Breast epithelium (tissue), 4 donors: ENCODE results near the gene HPS1. TPM values are rescaled to one million over a fixed set of nuclear protein-coding genes. Genes with fewer than 3 reads are reported as not detected.

Source experiments
- DNase-seq, 2 donors: peaks; one replicate each; pipeline ENCODE4 v3.0.0-alpha.2; 2019; ENCODE audit warnings: low spot score in 2 of 2
- H3K27ac ChIP-seq, 2 donors: fragments of 200-600 bp; sonication (generic) in 1 of 2; one replicate each; pipeline ENCODE4 v1.5.1; 2016 to 2019; ENCODE audit warnings: mild to moderate bottlenecking in 1 of 2
- H3K27me3 ChIP-seq, 2 donors: fragments of 200-600 bp; sonication (generic) in 1 of 2; one replicate each; pipeline versions ENCODE4 v1.5.1 to v1.6.0; 2017 to 2019; ENCODE audit warnings: control low read depth in 1 of 2, mild to moderate bottlenecking in 1 of 2
- H3K36me3 ChIP-seq: fragments of 200-600 bp; one replicate; pipeline ENCODE4 v1.5.1; 2019
- H3K4me1 ChIP-seq, 2 donors: fragments of 200-600 bp; sonication (generic); one replicate each; pipeline ENCODE4 v1.5.1; 2016 to 2019; ENCODE audit warnings: control low read depth in 1 of 2
- H3K4me3 ChIP-seq, 3 donors: fragments of 200-600 bp; sonication (generic); 1 replicate in 2 of 3; 2 replicates in 1 of 3; pipeline ENCODE4 v1.5.1; 2016 to 2019; ENCODE audit warnings: mild to moderate bottlenecking in 3 of 3, moderate library complexity in 2 of 3
- H3K9me3 ChIP-seq, 2 donors: fragments of 200-600 bp; sonication (generic) in 1 of 2; one replicate each; pipeline ENCODE4 v1.5.1; 2016 to 2019; ENCODE audit warnings: control low read depth in 1 of 2
- CTCF ChIP-seq, 3 donors: fragments of 450-650 bp; IDR thresholded peaks; one replicate each; pipeline ENCODE4 v1.5.1; 2016 to 2017; ENCODE audit warnings: antibody characterized with exemption in 3 of 3, mild to moderate bottlenecking in 3 of 3, moderate library complexity in 3 of 3
- POLR2A ChIP-seq: fragments of 450-650 bp; IDR thresholded peaks from one replicate; pipeline ENCODE4 v1.6.1; 2016; ENCODE audit warnings: antibody characterized with exemption, mild to moderate bottlenecking, moderate library complexity
- POLR2AphosphoS5 ChIP-seq, 3 donors: sonication (generic); formaldehyde crosslinking; IDR thresholded peaks; one replicate each; pipeline ENCODE4 v1.6.1; 2017; ENCODE audit warnings: antibody characterized with exemption in 3 of 3
- intact Hi-C: fragments of 100-400 bp; cut with DNase I; formaldehyde crosslinking; loops from one replicate; pipeline ENCODE4 v1.15.1; 2023; ENCODE audit warnings: low total_unique reads
- total RNA-seq, 3 donors: library from RNA; depleted of rRNA; stranded (reverse); fragments of >200 nt; gene quantifications; one replicate each; pipeline ENCODE4 v1.1.0, GENCODE V29; 2016

The HPS1 gene
- total RNA-seq, 3 donors from 2014 or later: 48.2 to 62.3 (median 61.8) TPM

GRCh38 chr10:98449287-98449686 lies 2.6 kb upstream of the HPS1 start:
- no peaks in the 10 kb centered on the region for H3K4me1 ChIP-seq
- intact Hi-C loops: no loop called here

DNA sequence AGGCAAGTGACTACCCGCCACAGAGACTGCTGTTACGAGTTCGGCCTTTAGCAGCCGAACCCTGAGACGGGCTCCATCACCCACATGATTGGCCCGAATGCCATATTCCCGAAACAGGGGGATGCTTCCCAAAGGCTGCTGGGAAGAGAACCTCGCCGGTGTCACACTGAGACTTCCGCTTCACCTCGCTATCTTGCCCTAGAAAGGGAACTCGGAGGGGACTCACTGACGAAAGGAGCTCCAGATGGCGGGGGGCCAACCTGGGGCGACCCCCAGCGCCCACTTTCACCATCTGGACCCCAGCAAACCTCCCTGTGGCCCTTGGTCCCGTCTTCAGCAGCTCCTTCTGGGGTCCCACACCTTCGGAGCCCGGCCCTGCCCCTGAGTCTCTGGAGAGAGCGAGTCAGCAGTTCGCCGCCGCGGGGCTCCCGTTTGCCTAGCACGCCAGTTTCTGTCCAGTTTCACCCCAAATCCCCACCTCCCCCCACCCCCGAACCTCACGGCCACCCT lies 529 bp downstream of the HPS1 start:
- intact Hi-C loops: no loop called here
- no peaks in the 10 kb centered on the region for H3K4me1 ChIP-seq
- no peak for DNase-seq
- H3K27me3 ChIP-seq: no peaks in the 10 kb centered on the region
- no peaks in the 10 kb centered on the region for H3K9me3 ChIP-seq
- peak overlapping the region; percentile 70 to 97 (median 75) for H3K4me3 ChIP-seq
- H3K27ac ChIP-seq: peak overlapping the region; percentile 93 to 98
- H3K36me3 ChIP-seq: peaks cover 5% of the 10 kb centered on the region
- TF ChIP-seq POLR2AphosphoS5 (IDR thresholded peaks at IDR 0.05): peak in 1 of 3 donors; percentile 6
- TF ChIP-seq POLR2A: no peak

More at GRCh38 chr10:98449287-98449686, 2.6 kb upstream of the HPS1 start:
- no peaks in the 10 kb centered on the region for H3K27me3 ChIP-seq
- H3K9me3 ChIP-seq: no peaks in the 10 kb centered on the region
- no peak for TF ChIP-seq POLR2A
- TF ChIP-seq CTCF (IDR thresholded peaks at IDR 0.05): no peak
- TF ChIP-seq POLR2AphosphoS5 (IDR thresholded peaks at IDR 0.05): no peak
- H3K36me3 ChIP-seq: no peaks in the 10 kb centered on the region
- H3K27ac ChIP-seq: no peak overlapping the region
- H3K4me3 ChIP-seq: no peak overlapping the region
- no peak for DNase-seq

- Histone ChIP-seq H3K4me1 (no peaks in the 10 kb centered on the region), H3K27me3 (no peaks in the 10 kb centered on the region), H3K9me3 (no peaks in the 10 kb centered on the region), H3K27ac (peak overlapping the region; percentile 93 to 98), H3K4me3 (peak overlapping the region; percentile 70 to 97 (median 75)), H3K36me3 (peaks cover 5% of the 10 kb centered on the region)
- no peak for DNase-seq
- no peak for TF ChIP-seq POLR2AphosphoS5 (IDR thresholded peaks at IDR 0.05)
- TF ChIP-seq CTCF (IDR thresholded peaks at IDR 0.05): no peak
- no peak for TF ChIP-seq POLR2A
- intact Hi-C loops: no loop called here
Observed at GRCh38 chr10:98445200-98445812, 1.4 kb downstream of the HPS1 start.

GRCh38 chr10:98444314-98445006 lies 2.3 kb downstream of the HPS1 start:
- Histone ChIP-seq H3K9me3 (no peaks in the 10 kb centered on the region), H3K4me3 (no peak overlapping the region), H3K36me3 (peaks cover 5% of the 10 kb centered on the region), H3K4me1 (no peaks in the 10 kb centered on the region), H3K27me3 (no peaks in the 10 kb centered on the region), H3K27ac (peak overlapping the region in 1 of 2 donors; percentile 98)
- intact Hi-C loops: no loop called here
- DNase-seq: no peak
- TF ChIP-seq CTCF (IDR thresholded peaks at IDR 0.05) (no peak), POLR2AphosphoS5 (IDR thresholded peaks at IDR 0.05) (no peak), POLR2A (no peak)

GRCh38 chr10:98438715-98439114 lies 8.0 kb downstream of the HPS1 start:
- Histone ChIP-seq H3K36me3 (peaks cover 5% of the 10 kb centered on the region), H3K9me3 (no peaks in the 10 kb centered on the region), H3K27me3 (no peaks in the 10 kb centered on the region), H3K4me1 (no peaks in the 10 kb centered on the region), H3K4me3 (no peak overlapping the region), H3K27ac (no peak overlapping the region)
- intact Hi-C loops: no loop called here
- no peak for DNase-seq
- no peak for TF ChIP-seq POLR2A
- no peak for TF ChIP-seq POLR2AphosphoS5 (IDR thresholded peaks at IDR 0.05)
- no peak for TF ChIP-seq CTCF (IDR thresholded peaks at IDR 0.05)
